Lower lobe of right lung (tissue), 2 donors: ENCODE data around the gene RHBDF1. TPM values are rescaled to one million over a fixed set of nuclear protein-coding genes. Genes with fewer than 3 reads are reported as not detected.

ENCODE experiments used
- ATAC-seq, 2 donors: fragments of 200-7000 bp; cut with Tn5 transposase; one replicate each; pipeline ENCODE4 v1.9.1; 2020 to 2022; ENCODE audit warnings: mild to moderate bottlenecking in 2 of 2, moderate library complexity in 2 of 2
- DNase-seq: peaks from one replicate; pipeline ENCODE4 v3.0.0-alpha.2; 2020
- H3K27ac ChIP-seq: fragments of 200-600 bp; one replicate; pipeline ENCODE4 v1.8.0; 2022
- H3K27me3 ChIP-seq: fragments of 200-600 bp; one replicate; pipeline ENCODE4 v1.8.0; 2022; ENCODE audit warnings: low read depth
- H3K36me3 ChIP-seq: fragments of 200-600 bp; one replicate; pipeline ENCODE4 v1.8.0; 2022; ENCODE audit warnings: mild to moderate bottlenecking
- H3K4me1 ChIP-seq: fragments of 200-600 bp; one replicate; pipeline ENCODE4 v1.8.0; 2022
- H3K4me3 ChIP-seq: fragments of 200-600 bp; one replicate; pipeline ENCODE4 v1.8.0; 2022; ENCODE audit warnings: mild to moderate bottlenecking
- H3K9me3 ChIP-seq: fragments of 200-600 bp; one replicate; pipeline ENCODE4 v1.8.0; 2022
- CTCF ChIP-seq: fragments of 200-600 bp; IDR thresholded peaks from one replicate; pipeline ENCODE4 v1.8.0; 2022; ENCODE audit warnings: antibody characterized with exemption, mild to moderate bottlenecking
- intact Hi-C: fragments of 100-400 bp; cut with DNase I; formaldehyde crosslinking; loops from one replicate; pipeline ENCODE4 v1.11.0; 2022
- total RNA-seq: library from RNA; stranded (reverse); fragmentation: NEBNext Ultra II Directional; extraction: Animal tissue kit (Norgen Biotek cat#: 25700); gene quantifications from one replicate; pipeline ENCODE4 v1.2.1, GENCODE V29; 2021
- donor health status: DM: no; HTN: yes; CAD: no; lungs with severe emphysema.

Gene RHBDF1
- total RNA-seq, 1 donor from 2014 or later, result 35.9 TPM

GRCh38 chr16:62968-63391 is 9.5 kb downstream of the RHBDF1 start:
- intact Hi-C loops, result no loop called here
- Histone ChIP-seq H3K36me3 (peaks cover 71% of the 10 kb centered on the region), H3K4me3 (no peak overlapping the region), H3K9me3 (no peaks in the 10 kb centered on the region), H3K4me1 (peaks cover 23% of the 10 kb centered on the region), H3K27me3 (no peaks in the 10 kb centered on the region), H3K27ac (no peak overlapping the region)
- ATAC-seq (no peak), DNase-seq (no peak)
- no peak for TF ChIP-seq CTCF

GRCh38 chr16:62283-62967 is 10.0 kb downstream of the RHBDF1 start:
- Histone ChIP-seq H3K4me3 (no peak overlapping the region), H3K27ac (no peak overlapping the region), H3K27me3 (no peaks in the 10 kb centered on the region), H3K4me1 (peaks cover 17% of the 10 kb centered on the region), H3K9me3 (no peaks in the 10 kb centered on the region), H3K36me3 (peaks cover 77% of the 10 kb centered on the region)
- DNase-seq (no peak), ATAC-seq (no peak)
- no peak for TF ChIP-seq CTCF
- intact Hi-C loops, result no loop called here

- no peak for TF ChIP-seq CTCF
- DNase-seq, result no peak
- intact Hi-C loops, result no loop called here
- peaks cover 82% of the 10 kb centered on the region for H3K36me3 ChIP-seq
- peaks cover 14% of the 10 kb centered on the region for H3K4me1 ChIP-seq
- no peaks in the 10 kb centered on the region for H3K9me3 ChIP-seq
- H3K27ac ChIP-seq, result no peak overlapping the region
- ATAC-seq, result no peak
- no peaks in the 10 kb centered on the region for H3K27me3 ChIP-seq
- no peak overlapping the region for H3K4me3 ChIP-seq
Measured at GRCh38 chr16:61879-62281, 10.6 kb downstream of the RHBDF1 start.

- no peak for TF ChIP-seq CTCF
- H3K36me3 ChIP-seq, result peaks cover 89% of the 10 kb centered on the region
- H3K27ac ChIP-seq, result no peak overlapping the region
- DNase-seq (peak; percentile 44), ATAC-seq (no peak)
- H3K4me3 ChIP-seq, result no peak overlapping the region
- no peaks in the 10 kb centered on the region for H3K27me3 ChIP-seq
- peaks cover 9% of the 10 kb centered on the region for H3K4me1 ChIP-seq
- intact Hi-C loops, result no loop called here
- H3K9me3 ChIP-seq, result no peaks in the 10 kb centered on the region
Measured at GRCh38 chr16:60929-61878, 11.2 kb downstream of the RHBDF1 start.

- Histone ChIP-seq H3K27me3 (no peaks in the 10 kb centered on the region), H3K27ac (no peak overlapping the region), H3K36me3 (peaks cover 98% of the 10 kb centered on the region), H3K4me1 (no peaks in the 10 kb centered on the region), H3K4me3 (no peak overlapping the region), H3K9me3 (no peaks in the 10 kb centered on the region)
- intact Hi-C loops, result no loop called here
- peak; percentile 34 for DNase-seq
- ATAC-seq, result no peak
- TF ChIP-seq CTCF, result no peak
Measured at GRCh38 chr16:60166-60565, 12.3 kb downstream of the RHBDF1 start.
